H1 (cell line): ENCODE results near the gene BIN2. TPM values are rescaled to one million over a fixed set of nuclear protein-coding genes. Genes with fewer than 3 reads are reported as not detected.

ENCODE experiments used
- CTCF ChIA-PET: fragments of 300-600 bp; sonication (Branson Sonifier 250); formaldehyde crosslinking; loops from one replicate; lab custom pipeline; 2021; ENCODE audit not compliant: partially characterized antibody; lab: Charles Lee
- POLR2A ChIA-PET: fragments of 300-600 bp; sonication (Branson Sonifier 250); formaldehyde crosslinking; loops from one replicate; lab custom pipeline; 2021; ENCODE audit warnings: inconsistent platforms; ENCODE audit not compliant: partially characterized antibody; lab: Charles Lee
- DNase-seq, 2 experiments: peaks; one replicate each; pipeline versions ENCODE4 v3.0.0 to v3.0.0-alpha.2; 2010 to 2022; ENCODE audit warnings: low spot score in 2 of 2, low read depth in 1 of 2, mixed read lengths in 1 of 2
- FAIRE-seq: peaks from 2 replicates; lab custom pipeline; 2011; peaks lifted over from hg19 to GRCh38; lab: Jason Lieb, UNC
- H2AFZ ChIP-seq: 2 replicates; pipeline ENCODE4 v1.8.1; 2012; ENCODE audit warnings: low read length, inconsistent platforms
- H2AK5ac ChIP-seq: 2 replicates; pipeline ENCODE4 v1.6.1; 2013; ENCODE audit warnings: low read depth, low read length
- H2BK120ac ChIP-seq: replicated peaks from 2 replicates; pipeline ENCODE3; 2013; ENCODE audit warnings: low read depth, low read length, inconsistent platforms
- H2BK12ac ChIP-seq: 2 replicates; pipeline ENCODE4 v1.6.1; 2013; ENCODE audit warnings: low read depth, low read length
- H2BK15ac ChIP-seq: 2 replicates; pipeline ENCODE4 v1.6.1; 2013; ENCODE audit warnings: low read length
- H2BK20ac ChIP-seq: 2 replicates; pipeline ENCODE4 v1.6.1; 2013; ENCODE audit warnings: low read length
- H2BK5ac ChIP-seq: 2 replicates; pipeline ENCODE4 v1.6.1; 2013; ENCODE audit warnings: low read depth, low read length
- H3K14ac ChIP-seq: 2 replicates; pipeline ENCODE4 v1.6.1; 2013; ENCODE audit warnings: inconsistent platforms; ENCODE audit not compliant: insufficient read length
- H3K18ac ChIP-seq: 2 replicates; pipeline ENCODE4 v1.6.1; 2013; ENCODE audit warnings: low read length; ENCODE audit errors: extremely low read depth
- H3K23ac ChIP-seq: 2 replicates; pipeline ENCODE4 v1.6.1; 2013; ENCODE audit warnings: inconsistent platforms; ENCODE audit not compliant: insufficient read length
- H3K23me2 ChIP-seq: 2 replicates; pipeline ENCODE4 v1.6.1; 2013; ENCODE audit warnings: low read depth, low read length
- H3K27ac ChIP-seq: 2 replicates; pipeline ENCODE4 v1.6.1; 2011; ENCODE audit warnings: low read depth, low read length, inconsistent platforms
- H3K27me3 ChIP-seq, 4 experiments: replicated peaks in 1 of 4; 1 replicate in 1 of 4; 2 replicates in 3 of 4; pipeline versions ENCODE4 v1.6.1 to v1.8.1; 2011 to 2013; ENCODE audit warnings: low read length in 3 of 4, mild to moderate bottlenecking in 3 of 4, inconsistent platforms in 2 of 4, mixed read lengths in 2 of 4, moderate library complexity in 1 of 4; ENCODE audit not compliant: control insufficient read depth in 3 of 4, insufficient read depth in 3 of 4; ENCODE audit errors: extremely low read depth in 1 of 4
- H3K36me3 ChIP-seq, 4 experiments: 2 replicates each; pipeline versions ENCODE4 v1.6.1 to v1.8.1; 2011 to 2013; ENCODE audit warnings: mild to moderate bottlenecking in 4 of 4, low read length in 3 of 4, moderate library complexity in 2 of 4, control low read depth in 1 of 4, inconsistent platforms in 1 of 4; ENCODE audit not compliant: insufficient read depth in 4 of 4, control insufficient read depth in 2 of 4
- H3K4ac ChIP-seq: replicated peaks from 2 replicates; pipeline ENCODE3; 2013; ENCODE audit warnings: low read length, low read depth, mixed read lengths, inconsistent platforms; ENCODE audit not compliant: insufficient read length
- H3K4me1 ChIP-seq, 4 experiments: replicated peaks in 1 of 4; 1 replicate in 1 of 4; 2 replicates in 3 of 4; pipeline versions ENCODE4 v1.6.1 to v1.8.1; 2011 to 2013; ENCODE audit warnings: low read length in 3 of 4, inconsistent platforms in 2 of 4, mixed read lengths in 1 of 4; ENCODE audit not compliant: insufficient read depth in 4 of 4, control insufficient read depth in 3 of 4
- H3K4me2 ChIP-seq, 2 experiments: 2 replicates each; pipeline versions ENCODE4 v1.6.1 to v1.8.1; 2011 to 2013; ENCODE audit warnings: low read depth in 2 of 2, low read length in 2 of 2, control low read depth in 1 of 2, inconsistent platforms in 1 of 2, mild to moderate bottlenecking in 1 of 2; ENCODE audit not compliant: insufficient read depth in 1 of 2
- H3K4me3 ChIP-seq, 4 experiments: fragments of 200-600, 300-600 bp in 1 of 4; sonication (generic), shearing (Covaris generic), sonication (Bioruptor Twin) in 1 of 4; 2 replicates each; pipeline versions ENCODE4 v1.5.1 to v1.8.1; 2011 to 2016; ENCODE audit warnings: low read length in 4 of 4, low read depth in 3 of 4, control low read depth in 2 of 4, inconsistent platforms in 2 of 4, mild to moderate bottlenecking in 2 of 4, mixed read lengths in 1 of 4, moderate library complexity in 1 of 4; ENCODE audit not compliant: insufficient read depth in 2 of 4; ENCODE audit errors: extremely low read depth in 1 of 4
- H3K56ac ChIP-seq: replicated peaks from 2 replicates; pipeline ENCODE3; 2013; ENCODE audit warnings: low read depth, mild to moderate bottlenecking, mixed read lengths, low read length, inconsistent platforms; ENCODE audit not compliant: insufficient read length
- H3K79me1 ChIP-seq: 2 replicates; pipeline ENCODE4 v1.6.1; 2013; ENCODE audit warnings: low read depth, low read length, control low read depth
- H3K79me2 ChIP-seq, 2 experiments: 2 replicates each; pipeline versions ENCODE4 v1.6.1 to v1.8.1; 2012 to 2013; ENCODE audit warnings: low read length in 2 of 2, mild to moderate bottlenecking in 2 of 2, inconsistent platforms in 1 of 2; ENCODE audit not compliant: insufficient read depth in 2 of 2, control insufficient read depth in 1 of 2
- H3K9ac ChIP-seq, 4 experiments: replicated peaks in 1 of 4; 1 replicate in 1 of 4; 2 replicates in 3 of 4; pipeline versions ENCODE4 v1.6.1 to v1.8.1; 2011 to 2013; ENCODE audit warnings: low read depth in 3 of 4, low read length in 3 of 4, control low read depth in 2 of 4, mild to moderate bottlenecking in 2 of 4, moderate library complexity in 2 of 4, inconsistent platforms in 1 of 4; ENCODE audit errors: extremely low read depth in 1 of 4
- H3K9me3 ChIP-seq, 2 experiments: 2 replicates each; pipeline versions ENCODE4 v1.6.1 to v1.8.1; 2012 to 2013; ENCODE audit warnings: mild to moderate bottlenecking in 2 of 2, moderate library complexity in 2 of 2, control low read depth in 1 of 2, inconsistent platforms in 1 of 2, low read depth in 1 of 2, low read length in 1 of 2, mixed read lengths in 1 of 2; ENCODE audit not compliant: insufficient read depth in 2 of 2
- H4K20me1 ChIP-seq, 2 experiments: replicated peaks in 1 of 2; 2 replicates each; pipeline versions ENCODE3 to v1.8.1; 2011 to 2013; ENCODE audit warnings: inconsistent platforms in 2 of 2, low read length in 2 of 2, mild to moderate bottlenecking in 1 of 2; ENCODE audit not compliant: insufficient read depth in 2 of 2, control insufficient read depth in 1 of 2
- H4K5ac ChIP-seq: 2 replicates; pipeline ENCODE4 v1.6.1; 2013; ENCODE audit warnings: low read length, low read depth, mixed read lengths, inconsistent platforms; ENCODE audit not compliant: insufficient read length
- H4K8ac ChIP-seq: 2 replicates; pipeline ENCODE4 v1.8.0; 2013; ENCODE audit warnings: mild to moderate bottlenecking, moderate library complexity, low read length, inconsistent platforms; ENCODE audit not compliant: insufficient read depth; ENCODE audit errors: extremely low read depth
- H4K91ac ChIP-seq: replicated peaks from 2 replicates; pipeline ENCODE3; 2013; ENCODE audit warnings: low read length, mixed read lengths, inconsistent platforms; ENCODE audit not compliant: insufficient read length
- CEBPB ChIP-seq: IDR thresholded peaks from 2 replicates; pipeline ENCODE4 v1.6.1; 2012; ENCODE audit warnings: low read depth, low read length
- EGR1 ChIP-seq: IDR thresholded peaks from 2 replicates; pipeline ENCODE4 v1.6.1; 2011; ENCODE audit warnings: low read depth, low read length, borderline replicate concordance
- EP300 ChIP-seq, 2 experiments: IDR thresholded peaks; 1 replicate in 1 of 2; 2 replicates in 1 of 2; pipeline ENCODE4 v1.6.1; 2011 to 2012; ENCODE audit warnings: low read depth in 2 of 2, low read length in 2 of 2, mild to moderate bottlenecking in 2 of 2, borderline replicate concordance in 1 of 2, inconsistent platforms in 1 of 2, moderate library complexity in 1 of 2
- HDAC6 ChIP-seq: IDR thresholded peaks from one replicate; pipeline ENCODE4 v1.7.1; 2012; ENCODE audit warnings: low read depth, mild to moderate bottlenecking, inconsistent platforms, low read length, moderate library complexity
- JUN ChIP-seq: IDR thresholded peaks from 2 replicates; pipeline ENCODE4 v1.6.1; 2011; ENCODE audit warnings: low read depth, mild to moderate bottlenecking, improper control_type of control experiment, low read length
- POLR2A ChIP-seq, 2 experiments: IDR thresholded peaks; 1 replicate in 1 of 2; 2 replicates in 1 of 2; pipeline ENCODE4 v1.6.1; 2011; ENCODE audit warnings: low read depth in 2 of 2, low read length in 2 of 2, mild to moderate bottlenecking in 2 of 2; ENCODE audit errors: control extremely low read depth in 1 of 2
- SP4 ChIP-seq: IDR thresholded peaks from 2 replicates; pipeline ENCODE4 v1.6.1; 2012; ENCODE audit warnings: low read length, inconsistent platforms
- WGBS, 2 experiments: shearing (Covaris generic) in 1 of 2; methylation state at CpG; one replicate each; pipeline versions ENCODE4 v1.1.6 to v1.1.7; 2013 to 2015; ENCODE audit warnings: low lambda C conversion rate in 2 of 2, mixed read lengths in 2 of 2, inconsistent platforms in 1 of 2, low coverage in 1 of 2, missing lambda C conversion rate in 1 of 2; ENCODE audit not compliant: insufficient replicate concordance in 2 of 2, insufficient coverage in 1 of 2, insufficient read length in 1 of 2; ENCODE audit errors: extremely low coverage in 1 of 2, missing lambda C conversion rate in 1 of 2; 5-methylcytosine and 5-hydroxymethylcytosine counted together
- polyA plus RNA-seq, 7 experiments: library from polyadenylated mRNA; depleted of rRNA in 3 of 7; stranded (reverse) in 5 of 7; unstranded in 2 of 7; fragments of >200 nt in 5 of 7; fragments of 200-250 nt in 2 of 7; gene quantifications; 1 replicate in 5 of 7; 2 replicates in 1 of 7; 4 replicates in 1 of 7; pipeline versions ENCODE4 v1.2.1 to v1.2.3, GENCODE V29; 2011 to 2013; ENCODE audit warnings: missing spikeins in 2 of 7, mixed read lengths in 2 of 7
- total RNA-seq: library from RNA; stranded (reverse); fragmentation: NEBNext Ultra II Directional; extraction: Animal tissue kit (Norgen Biotek cat#: 25700); gene quantifications from 2 replicates; pipeline ENCODE4 v1.2.1, GENCODE V29; 2021
- TF ChIP-seq, protein P1 (sequence below): IDR thresholded peaks from 2 replicates; pipeline ENCODE4 v1.6.1; 2012; ENCODE audit warnings: low read length, inconsistent platforms

The BIN2 gene
- total and polyA plus RNA-seq, 2 of the 8 experiments (the other 6 are each of a cell fraction or from before 2014, with no cell fraction given): not detected

DNA sequence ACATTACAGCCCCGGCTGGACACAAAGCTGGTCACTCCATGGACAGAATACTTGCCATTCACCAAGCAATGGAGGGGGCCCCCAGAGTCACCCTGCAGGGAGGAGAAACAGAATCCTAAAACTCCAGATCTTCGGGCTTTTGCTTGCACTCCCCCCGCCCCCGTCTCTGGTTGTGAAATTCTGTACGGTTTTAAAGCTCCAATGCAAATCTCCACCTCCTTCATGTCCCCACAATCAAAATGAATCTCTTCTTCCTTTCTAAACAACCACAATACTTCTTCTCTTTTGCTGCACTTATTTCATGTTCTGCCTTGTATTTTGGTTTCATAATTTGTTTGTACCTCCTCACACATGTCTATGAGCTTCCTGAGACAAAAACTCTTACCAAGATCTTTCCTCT, 5.8 kb upstream of the BIN2 start:
- no peak for DNase-seq
- H2BK12ac ChIP-seq: no peak overlapping the region
- H3K18ac ChIP-seq: no peak overlapping the region
- no peak overlapping the region for H4K5ac ChIP-seq
- H3K4me2 ChIP-seq: no peak overlapping the region
- no peak overlapping the region for H3K4ac ChIP-seq
- CTCF ChIA-PET: interaction anchor here (1.0 kb wide), 1 partner anchor 11 kb away, joined by 6 read pairs; no protein-coding TSS in a partner anchor
- no peaks in the 10 kb centered on the region for H3K36me3 ChIP-seq
- H4K8ac ChIP-seq: no peak overlapping the region
- no peak overlapping the region for H2AFZ ChIP-seq
- no peak overlapping the region for H3K14ac ChIP-seq
- no peaks in the 10 kb centered on the region for H3K27me3 ChIP-seq
- H3K4me3 ChIP-seq: no peak overlapping the region
- no peak overlapping the region for H2BK20ac ChIP-seq
- H2BK5ac ChIP-seq: no peak overlapping the region
- H3K9me3 ChIP-seq: no peaks in the 10 kb centered on the region
- H3K23me2 ChIP-seq: no peaks in the 10 kb centered on the region
- no peaks in the 10 kb centered on the region for H4K20me1 ChIP-seq
- TF ChIP-seq HDAC6 (no peak), POLR2A (IDR thresholded peaks at IDR 0.05; ENCODE audit: control extremely low read depth in 1 of 2, low read depth in 2 of 2, low read length in 2 of 2) (no peak), SP4 (no peak), JUN (no peak), EGR1 (no peak), CEBPB (no peak), EP300 (IDR thresholded peaks at IDR 0.05; ENCODE audit: borderline replicate concordance in 1 of 2, low read depth in 2 of 2, low read length in 2 of 2) (no peak)
- TF ChIP-seq, protein P1, sequence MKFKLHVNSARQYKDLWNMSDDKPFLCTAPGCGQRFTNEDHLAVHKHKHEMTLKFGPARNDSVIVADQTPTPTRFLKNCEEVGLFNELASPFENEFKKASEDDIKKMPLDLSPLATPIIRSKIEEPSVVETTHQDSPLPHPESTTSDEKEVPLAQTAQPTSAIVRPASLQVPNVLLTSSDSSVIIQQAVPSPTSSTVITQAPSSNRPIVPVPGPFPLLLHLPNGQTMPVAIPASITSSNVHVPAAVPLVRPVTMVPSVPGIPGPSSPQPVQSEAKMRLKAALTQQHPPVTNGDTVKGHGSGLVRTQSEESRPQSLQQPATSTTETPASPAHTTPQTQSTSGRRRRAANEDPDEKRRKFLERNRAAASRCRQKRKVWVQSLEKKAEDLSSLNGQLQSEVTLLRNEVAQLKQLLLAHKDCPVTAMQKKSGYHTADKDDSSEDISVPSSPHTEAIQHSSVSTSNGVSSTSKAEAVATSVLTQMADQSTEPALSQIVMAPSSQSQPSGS: no peak
- TF ChIP-seq, all 59 proteins: peak for 0
- Histone ChIP-seq H3K56ac (no peak overlapping the region), H3K27ac (no peak overlapping the region), H3K23ac (no peak overlapping the region), H2BK120ac (no peak overlapping the region), H3K4me1 (no peaks in the 10 kb centered on the region), H4K91ac (no peak overlapping the region), H3K79me2 (no peaks in the 10 kb centered on the region), H3K9ac (no peak overlapping the region), H2AK5ac (no peak overlapping the region), H3K79me1 (no peaks in the 10 kb centered on the region), H2BK15ac (no peak overlapping the region)
- POLR2A ChIA-PET: no interaction called here
- FAIRE-seq: no peak
- 95% methylated on average over 5 of the region's 5 CpGs; no CpG with 5 or more reads in 1 of the 2 experiments for WGBS, 2 experiments
